Activated CD8-positive, alpha-beta memory T cell treated with anti-CD3 and anti-CD28 coated beads, Interleukin-2, amount 50 U/mL, for 48 hours (primary cell): ENCODE measurements around the gene ZNF618.

Experiments
- DNase-seq: peaks from one replicate; pipeline ENCODE4 v3.0.0-alpha.2; 2020

Gene ZNF618

DNA sequence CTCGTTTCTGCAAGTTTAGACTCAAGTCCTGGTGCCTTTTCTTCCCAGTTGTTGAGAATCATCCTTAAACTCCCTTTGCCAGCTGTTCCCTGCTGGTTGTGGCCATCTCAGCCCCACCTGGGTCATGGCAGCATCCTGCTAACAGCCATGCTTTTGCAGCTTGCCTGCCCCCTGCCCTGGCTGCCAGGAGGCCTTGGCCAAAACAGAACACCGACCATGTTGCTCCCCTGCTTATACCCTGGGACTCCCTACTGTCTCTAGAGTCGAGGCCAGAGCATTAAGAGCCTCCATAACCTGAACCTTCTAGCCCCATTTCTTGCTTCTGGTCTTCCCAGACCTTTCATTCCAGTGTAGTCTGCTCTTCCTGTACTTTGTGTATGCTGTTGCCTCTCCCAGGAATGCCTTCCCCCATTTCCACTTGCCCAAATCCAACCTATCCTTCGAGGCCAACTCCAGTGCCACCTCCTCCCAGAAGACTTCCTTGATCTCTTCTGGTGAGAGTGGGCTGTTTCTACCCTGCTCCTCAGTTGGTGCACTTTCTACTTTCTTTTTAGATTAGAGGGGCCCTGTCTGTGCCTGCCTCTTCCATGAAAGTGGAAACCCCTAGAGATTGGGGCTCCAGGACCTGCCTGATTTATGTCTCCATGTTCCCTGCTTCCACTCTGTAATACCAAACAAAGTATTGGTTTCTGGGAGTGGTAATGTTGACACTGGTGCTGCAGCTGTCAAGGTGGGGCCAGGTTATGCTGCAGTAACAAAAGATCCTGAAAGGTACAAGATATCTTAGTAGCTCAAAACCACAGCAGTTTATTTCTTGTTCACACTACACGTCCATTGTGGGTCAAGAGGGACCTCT is 113.8 kb downstream of the ZNF618 start:
- no peak for DNase-seq

DNA sequence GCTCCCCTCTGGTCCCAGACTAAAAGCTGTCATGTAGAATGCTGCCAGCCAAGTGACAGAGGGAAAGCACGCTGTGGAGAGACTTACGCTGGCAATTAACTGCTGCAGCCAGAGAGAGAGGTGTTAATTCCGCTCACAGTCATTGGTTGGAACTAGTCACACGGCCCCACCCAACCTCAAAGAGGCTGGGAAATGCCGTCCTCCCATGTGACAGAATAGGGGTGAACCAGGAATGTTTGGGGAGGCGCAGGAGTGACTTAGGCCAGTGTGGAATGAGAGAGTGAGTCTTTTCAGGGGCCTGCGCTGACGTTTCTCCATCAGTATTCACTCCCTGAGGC is 114.4 kb downstream of the ZNF618 start:
- DNase-seq: peak; percentile 8

DNA sequence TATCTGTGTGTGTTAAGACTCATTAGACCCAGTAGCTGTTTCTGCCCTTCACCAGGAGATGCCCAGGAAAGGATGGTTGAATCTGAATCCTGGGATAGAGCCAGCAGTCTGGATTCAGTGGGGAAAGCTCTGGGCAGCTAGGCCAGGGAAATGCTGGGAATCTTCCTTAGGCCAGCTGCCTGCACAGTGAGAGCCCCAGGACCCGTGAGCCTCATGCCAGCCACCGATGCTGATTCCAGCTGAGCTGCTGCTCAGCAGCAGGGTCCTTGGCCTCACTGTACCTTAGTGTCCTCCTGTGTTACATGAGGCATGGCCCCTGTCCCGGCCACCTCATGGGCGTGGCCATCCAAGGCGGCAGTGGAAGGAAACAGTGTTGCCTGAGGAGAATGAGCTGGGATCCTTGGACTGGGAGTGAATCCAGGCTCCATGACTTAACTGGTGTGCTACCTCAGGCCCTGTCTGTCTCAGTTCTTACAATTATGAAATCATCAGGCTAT is 114.9 kb downstream of the ZNF618 start:
- peak; percentile 28 for DNase-seq

DNA sequence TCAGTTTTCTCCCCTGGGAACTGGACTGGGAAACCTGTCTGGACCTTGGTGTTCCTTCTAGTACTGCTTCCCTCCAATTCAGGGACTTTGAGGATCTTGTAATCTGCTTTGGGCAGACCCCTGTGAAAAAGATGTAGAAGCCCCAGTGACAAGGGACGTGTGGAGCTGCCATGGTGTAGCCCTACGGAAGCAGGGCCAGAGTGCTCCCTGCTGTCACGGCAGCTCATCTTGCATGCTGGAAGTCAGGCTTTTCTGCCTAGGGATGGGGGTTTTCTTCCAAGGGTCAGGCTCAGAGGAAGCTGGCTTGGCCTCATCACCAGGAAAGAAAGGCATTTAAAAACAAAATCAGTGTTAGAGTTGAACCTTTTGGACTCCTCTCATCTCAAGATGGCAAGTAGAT is 115.6 kb downstream of the ZNF618 start:
- no peak for DNase-seq

DNA sequence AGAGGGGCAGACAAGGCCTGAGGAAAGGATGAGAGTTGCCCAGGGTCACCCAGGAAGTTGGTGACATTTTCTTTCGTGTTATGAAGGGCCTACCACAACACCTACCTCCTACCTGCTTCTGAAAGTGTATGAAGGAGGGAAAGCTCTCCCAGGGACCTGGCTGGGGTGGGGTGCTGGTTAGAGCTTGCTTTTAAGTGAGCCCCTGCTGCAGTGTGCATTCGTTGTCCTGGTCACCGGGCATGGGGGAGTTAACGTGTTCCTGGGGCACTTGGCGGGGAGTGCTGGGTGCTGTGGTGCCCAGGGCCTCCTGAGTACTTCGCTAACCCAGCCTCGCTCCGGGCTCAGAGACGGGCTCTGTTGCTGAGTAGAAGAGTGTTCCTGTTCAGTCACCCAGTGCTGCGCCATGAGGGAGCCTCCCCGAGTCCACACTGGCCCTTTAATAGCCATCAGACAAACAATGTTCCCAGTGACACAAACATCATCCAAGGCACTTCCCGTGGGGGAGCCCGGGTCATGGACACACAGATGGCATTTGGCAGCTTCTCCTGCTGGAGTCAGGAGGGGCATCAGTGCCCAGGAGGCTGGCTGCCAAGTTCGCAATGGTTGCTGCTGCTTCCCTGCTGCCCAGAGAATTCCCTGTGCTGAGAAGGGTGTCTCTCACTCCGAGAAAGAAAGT is 116.3 kb downstream of the ZNF618 start:
- DNase-seq: no peak

GRCh38 chr9:113992994-113993393 is 116.9 kb downstream of the ZNF618 start:
- no peak for DNase-seq

DNA sequence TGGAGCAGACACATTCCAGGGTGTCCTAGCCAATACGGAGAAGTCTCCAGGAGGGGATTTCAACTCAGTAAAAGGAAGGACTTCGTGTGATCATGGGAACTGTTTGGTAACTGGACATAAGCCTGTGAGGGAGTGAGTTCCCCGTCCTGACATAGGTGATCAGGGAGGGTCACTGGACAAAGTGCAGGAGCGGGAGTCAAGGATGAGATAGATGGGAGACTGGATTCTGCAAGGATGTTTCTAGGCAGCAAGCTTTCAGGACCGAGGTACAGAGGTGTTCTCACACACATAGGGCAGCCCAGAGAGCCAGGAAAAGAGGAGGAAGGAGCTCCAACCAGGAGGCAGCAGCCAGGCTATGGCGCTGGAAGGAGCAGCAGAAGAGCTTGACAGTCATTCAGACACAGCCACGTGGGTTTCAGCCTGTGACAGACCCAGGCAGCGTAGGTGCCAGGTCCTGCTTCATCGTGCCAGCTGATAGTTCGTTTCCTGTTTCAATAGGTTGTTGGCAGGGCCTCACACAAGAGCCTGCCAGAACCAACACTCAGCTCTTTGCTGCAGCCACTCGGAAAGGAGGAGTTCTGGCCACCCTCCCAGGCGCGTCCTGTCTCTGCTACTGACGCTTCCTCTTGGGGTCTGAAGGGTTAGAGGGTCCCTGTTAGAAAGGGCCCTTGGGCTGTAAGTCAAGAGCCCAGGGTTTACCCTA is 117.9 kb downstream of the ZNF618 start:
- no peak for DNase-seq

DNA sequence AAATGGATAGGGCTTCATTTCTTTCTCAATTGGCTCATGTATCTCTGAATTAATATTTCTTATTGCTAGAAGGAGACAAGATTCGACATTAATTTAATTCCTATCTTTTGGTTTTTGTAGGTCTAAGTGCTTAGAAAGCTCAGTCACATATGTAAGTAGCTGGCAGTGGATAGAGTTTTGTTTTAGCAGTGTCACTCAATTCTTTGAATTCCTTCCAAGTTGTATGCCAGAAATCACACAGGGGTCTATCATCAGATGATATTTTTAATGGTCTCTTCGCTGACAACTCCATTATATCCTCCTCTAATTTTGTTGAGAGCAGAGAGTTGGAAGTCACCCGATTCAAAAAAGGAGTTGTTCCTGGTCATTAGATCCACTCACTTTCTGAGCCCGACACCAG is 119.3 kb downstream of the ZNF618 start:
- no peak for DNase-seq

DNA sequence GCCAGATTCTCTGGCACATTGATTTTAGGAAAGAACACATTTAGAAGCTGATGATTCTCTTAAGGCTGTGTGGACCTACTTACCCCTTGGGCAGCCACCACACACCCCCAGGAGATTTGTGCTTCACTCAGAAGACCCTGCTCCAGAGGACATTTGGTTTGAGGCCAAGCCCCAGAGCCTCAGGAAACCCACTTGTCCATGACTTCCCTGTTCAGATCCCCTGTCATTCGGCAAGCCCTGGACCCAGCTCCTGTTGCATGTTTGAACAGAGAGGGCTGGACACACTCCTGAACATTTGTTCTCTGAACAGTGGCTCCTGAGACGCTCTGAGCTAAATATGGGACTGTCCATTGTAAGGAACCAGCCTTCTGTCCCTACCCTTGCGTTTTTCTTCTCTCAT is 119.9 kb downstream of the ZNF618 start:
- peak; percentile 30 for DNase-seq

GRCh38 chr9:113996531-113997001 is 120.5 kb downstream of the ZNF618 start:
- peak; percentile 25 for DNase-seq

DNA sequence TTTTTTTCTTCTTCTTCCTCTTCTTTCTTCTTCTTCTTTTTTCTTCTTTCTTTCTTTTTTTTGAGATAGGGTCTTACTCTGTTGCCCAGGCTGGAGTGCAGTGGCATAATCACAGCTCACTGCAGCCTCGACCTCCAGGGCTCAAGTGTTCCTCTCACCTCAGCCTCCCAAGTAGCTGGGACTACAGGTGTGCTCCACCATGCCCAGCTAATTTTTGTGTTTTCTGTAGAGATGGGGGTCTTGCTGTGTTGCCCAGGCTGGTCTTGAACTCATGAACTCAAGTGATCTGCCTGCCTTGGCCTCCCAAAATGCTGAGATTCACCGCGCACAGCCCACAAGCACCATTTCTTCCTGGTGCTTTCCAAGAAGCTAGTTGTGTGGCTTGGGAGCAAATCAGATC is 121.0 kb downstream of the ZNF618 start:
- DNase-seq: peak; percentile 26

- peak; percentile 23 for DNase-seq
These were observed 121.5 kb downstream of the ZNF618 start for GRCh38 chr9:113997610-113998009.

GRCh38 chr9:113998114-113998513 is 122.0 kb downstream of the ZNF618 start:
- DNase-seq: no peak

- peak; percentile 29 for DNase-seq
These were observed 122.6 kb downstream of the ZNF618 start for GRCh38 chr9:113998525-113999255.

DNA sequence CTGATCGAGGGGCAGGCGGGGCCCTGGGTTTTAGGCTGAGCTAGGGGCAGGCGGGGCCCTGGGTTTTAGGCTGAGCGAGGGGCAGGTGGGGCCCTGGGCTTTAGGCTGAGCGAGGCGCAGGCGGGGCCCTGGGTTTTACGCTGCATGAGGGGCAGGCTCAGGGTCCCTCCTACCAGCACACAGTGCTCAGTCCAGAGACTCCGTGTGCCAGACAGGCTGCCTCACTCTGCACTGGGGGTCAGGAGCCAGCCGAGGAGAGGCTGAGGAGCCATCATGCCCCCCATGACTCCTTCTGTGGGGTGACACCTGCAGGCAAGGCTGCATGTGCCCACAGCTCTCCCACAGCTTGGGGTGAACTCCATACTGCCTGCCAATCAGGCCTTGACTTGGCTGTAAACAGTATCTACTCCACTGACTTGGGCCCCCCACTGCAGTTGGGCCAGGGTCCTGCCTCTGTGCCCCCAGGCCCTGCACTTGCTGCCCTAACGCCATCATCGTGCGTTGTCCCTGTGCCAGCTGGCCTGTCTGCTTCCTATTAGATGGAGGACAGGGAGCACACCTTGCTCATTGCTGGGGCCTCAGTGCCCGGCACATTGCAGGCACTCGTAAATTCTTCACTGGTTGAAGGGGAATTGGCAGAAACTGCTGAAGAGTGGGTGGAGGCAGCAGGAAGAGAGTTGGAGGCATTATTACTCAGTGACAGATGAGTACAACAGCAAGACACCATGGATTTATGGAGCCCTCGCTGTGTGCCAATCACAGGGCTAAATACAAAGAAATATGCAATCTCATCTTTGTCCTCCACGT is 123.3 kb downstream of the ZNF618 start:
- DNase-seq: peak; percentile 39

DNA sequence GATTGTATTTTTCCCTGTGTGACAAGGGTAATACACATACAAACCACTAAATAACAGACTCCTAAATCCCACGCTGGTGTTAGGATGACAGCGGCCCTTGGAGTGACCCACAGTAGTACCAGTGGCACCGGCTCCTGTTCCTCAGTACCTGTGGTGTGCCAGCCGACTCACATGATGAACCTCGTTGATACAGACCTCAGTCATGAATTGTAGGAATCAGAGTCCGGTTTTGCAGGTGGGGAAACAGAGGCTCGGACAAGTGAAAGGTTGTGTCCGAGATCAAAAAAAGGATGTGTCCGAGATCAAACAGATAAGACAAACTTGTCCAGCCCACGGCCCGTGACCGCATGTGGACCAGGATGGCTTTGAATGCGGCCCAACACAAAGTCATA is 124.0 kb downstream of the ZNF618 start:
- DNase-seq: peak; percentile 20

DNA sequence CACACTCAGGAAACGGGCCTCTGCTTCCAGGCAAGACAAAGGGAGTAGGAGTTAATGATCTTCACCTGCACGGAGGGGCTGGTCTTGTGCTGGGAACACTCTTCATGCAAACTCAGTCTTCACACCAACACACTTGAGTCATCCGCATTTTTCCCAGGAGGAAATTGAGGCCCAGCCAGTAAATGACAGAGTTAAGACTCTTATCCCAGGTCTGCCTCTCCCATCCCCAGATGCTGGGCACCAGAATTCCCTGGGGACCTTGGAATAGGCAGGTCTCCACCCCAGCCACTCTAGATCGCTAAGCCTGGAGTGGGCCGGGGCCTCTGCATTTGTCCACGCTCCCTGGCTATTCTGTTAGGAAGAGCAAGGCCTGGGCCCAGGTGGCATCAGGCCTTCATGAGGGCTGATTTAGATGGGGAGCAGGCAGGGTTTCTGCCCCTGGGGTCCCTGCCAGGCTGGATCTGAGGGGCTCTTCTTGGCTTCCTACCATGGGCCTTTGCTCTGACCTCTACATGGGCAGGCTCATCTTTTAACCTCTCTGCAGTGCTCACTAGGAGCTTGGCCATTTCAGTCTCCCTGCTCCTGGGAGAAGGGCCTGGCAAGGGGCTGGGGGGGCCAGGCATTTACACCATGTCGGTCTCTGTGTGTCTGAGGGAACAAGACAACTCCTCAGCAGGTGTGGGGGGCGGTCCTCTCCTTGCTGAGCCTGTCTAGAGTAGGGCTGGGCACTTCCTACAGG is 124.7 kb downstream of the ZNF618 start:
- DNase-seq: peak; percentile 35

GRCh38 chr9:114001410-114001685 is 125.2 kb downstream of the ZNF618 start:
- no peak for DNase-seq

DNA sequence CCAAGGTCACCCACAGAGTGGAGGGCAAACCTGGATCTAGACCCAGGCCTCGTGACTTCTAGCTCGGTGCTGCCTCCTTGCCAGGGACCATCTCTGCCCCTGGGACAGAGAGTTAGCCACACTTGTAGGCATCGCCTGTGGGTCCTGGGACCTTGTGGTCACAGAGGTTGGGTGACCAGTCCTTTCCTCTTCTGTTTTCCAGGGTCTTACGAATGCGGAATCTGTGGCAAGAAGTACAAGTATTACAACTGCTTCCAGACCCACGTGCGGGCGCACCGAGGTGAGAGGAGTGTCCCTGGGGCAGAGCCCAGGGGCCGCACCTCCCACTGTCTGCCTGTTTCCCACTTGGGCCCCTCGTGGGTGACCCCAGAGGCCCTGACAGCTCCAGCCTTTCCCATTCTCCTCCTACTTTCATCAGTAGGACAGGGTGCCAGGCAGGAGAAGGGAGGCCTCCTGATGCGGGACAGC is 125.7 kb downstream of the ZNF618 start:
- peak; percentile 32 for DNase-seq

DNA sequence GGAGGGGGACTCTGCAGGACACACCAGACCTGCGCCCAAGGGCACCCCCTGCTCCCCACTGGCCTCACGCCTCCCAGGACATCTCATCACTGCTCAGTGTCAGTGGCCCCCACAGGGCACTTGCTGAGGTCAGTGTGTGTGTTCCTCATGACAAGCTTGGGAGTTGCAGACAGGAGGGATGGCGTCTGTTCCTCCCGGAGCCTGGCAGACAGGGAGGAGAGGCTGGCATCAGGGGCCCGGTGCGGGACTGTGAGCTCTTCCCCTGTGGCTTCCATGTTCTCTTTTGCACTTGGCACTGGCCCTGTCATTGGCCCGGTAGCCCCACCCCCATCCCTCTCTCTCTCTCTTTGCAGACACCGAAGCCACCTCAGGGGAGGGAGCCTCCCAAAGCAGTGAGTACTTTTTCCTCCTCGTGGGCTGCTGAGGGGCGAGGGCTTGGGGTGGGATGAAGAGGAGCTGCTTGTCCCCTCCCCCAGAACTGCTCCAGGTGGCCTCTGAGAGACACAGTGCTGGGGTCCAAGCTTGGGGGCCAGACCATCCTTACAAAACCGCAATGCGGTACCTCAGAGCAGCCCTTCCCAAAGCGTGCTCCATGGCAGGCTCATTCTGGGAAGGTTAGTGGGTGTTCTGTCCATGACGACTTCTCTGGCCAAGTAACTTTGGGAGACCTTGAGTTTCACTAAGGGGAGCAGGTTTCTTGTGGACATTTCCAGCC is 126.3 kb downstream of the ZNF618 start:
- peak; percentile 30 for DNase-seq

DNA sequence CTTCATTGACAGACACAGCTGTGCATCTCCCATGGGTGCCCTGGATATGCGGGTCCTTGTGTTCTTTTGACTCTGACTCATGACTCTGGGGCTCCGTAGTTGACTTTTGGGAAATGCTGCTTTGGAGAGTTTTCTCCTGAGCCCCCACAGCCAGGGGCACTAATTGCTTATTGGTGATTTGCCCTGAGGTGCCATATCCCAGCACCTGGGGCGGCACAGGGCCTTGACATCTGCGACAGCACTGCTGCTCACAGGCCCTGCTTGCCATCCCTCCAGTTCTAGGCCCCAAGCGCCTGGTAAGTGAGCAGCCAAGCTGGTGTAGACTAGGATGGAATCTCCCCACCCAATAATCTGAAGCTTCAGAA is 126.9 kb downstream of the ZNF618 start:
- peak; percentile 18 for DNase-seq
